RPMI7951 (cell line): Measurements from ENCODE around the gene TMEM238L. TPM values are rescaled to one million over a fixed set of nuclear protein-coding genes. Genes with fewer than 3 reads are reported as not detected.
"Not testable (repeated sequence)": the region's sequence is repeated elsewhere in the genome, so short reads cannot be mapped to it uniquely, and the experiment has no call there.

Experiments
- DNase-seq: peaks from one replicate; pipeline ENCODE4 v3.0.0-alpha.2; 2012; ENCODE audit warnings: low read depth
- total RNA-seq: library from RNA; depleted of rRNA; stranded (reverse); fragments of >200 nt; shearing (Covaris generic); gene quantifications from 2 replicates; pipeline ENCODE4 v1.2.3, GENCODE V29; 2014; rRNA removed

TMEM238L gene
- not detected in 2 replicates for total RNA-seq

- no peak for DNase-seq
Measured at GRCh38 chr17:10803830-10804475, at the start of gene TMEM238L. Gene TMEM238L, minus strand, starts transcription at chr17:10804099. Its CDS starts 136 bp downstream, at chr17:10803963.

- not testable (repeated sequence) for DNase-seq
Measured at GRCh38 chr17:10846636-10847035, 42.7 kb upstream of the TMEM238L start.

GRCh38 chr17:10845388-10845751 is 41.5 kb upstream of the TMEM238L start:
- no peak for DNase-seq

- peak; percentile 37 for DNase-seq
Measured at GRCh38 chr17:10844621-10845387, 40.9 kb upstream of the TMEM238L start.

- no peak for DNase-seq
Measured at GRCh38 chr17:10843811-10844210, 39.9 kb upstream of the TMEM238L start.

- DNase-seq: no peak
Measured at GRCh38 chr17:10842658-10843057, 38.8 kb upstream of the TMEM238L start.

- DNase-seq: no peak
Measured at GRCh38 chr17:10838682-10839081, 34.8 kb upstream of the TMEM238L start.

GRCh38 chr17:10837921-10838320 is 34.0 kb upstream of the TMEM238L start, which contains the start of gene PIRT:
Gene PIRT, minus strand, starts transcription at chr17:10838087. Its CDS starts 12,442 bp downstream, at chr17:10825645.
- DNase-seq: no peak

- DNase-seq: no peak
Measured at GRCh38 chr17:10836966-10837590, 33.2 kb upstream of the TMEM238L start.

GRCh38 chr17:10836145-10836544 is 32.2 kb upstream of the TMEM238L start:
- no peak for DNase-seq

GRCh38 chr17:10831696-10832095 is 27.8 kb upstream of the TMEM238L start:
- no peak for DNase-seq

GRCh38 chr17:10827898-10828552 is 24.1 kb upstream of the TMEM238L start:
- no peak for DNase-seq

GRCh38 chr17:10824874-10825273 is 21.0 kb upstream of the TMEM238L start:
- no peak for DNase-seq

- no peak for DNase-seq
Measured at GRCh38 chr17:10821770-10822169, 17.9 kb upstream of the TMEM238L start.

- no peak for DNase-seq
Measured at GRCh38 chr17:10821054-10821453, 17.2 kb upstream of the TMEM238L start.

GRCh38 chr17:10815319-10815718 is 11.4 kb upstream of the TMEM238L start:
- DNase-seq: no peak

- no peak for DNase-seq
Measured at GRCh38 chr17:10814075-10814474, 10.2 kb upstream of the TMEM238L start.

- DNase-seq: no peak
Measured at GRCh38 chr17:10812674-10813073, 8.8 kb upstream of the TMEM238L start.

- no peak for DNase-seq
Measured at GRCh38 chr17:10809605-10810004, 5.7 kb upstream of the TMEM238L start.

GRCh38 chr17:10807704-10808128 is 3.8 kb upstream of the TMEM238L start:
- no peak for DNase-seq

- no peak for DNase-seq
Measured at GRCh38 chr17:10806545-10807262, 2.8 kb upstream of the TMEM238L start.
